ENCODE data around the gene PPM1H.
"Not testable (repeated sequence)": the region's sequence is repeated elsewhere in the genome, so short reads cannot be mapped to it uniquely, and the experiment has no call there.

The PPM1H gene

GRCh38 chr12:62834971-62835547 is 99.9 kb downstream of the PPM1H start:
- DNase-seq (ENCODE audit: low spot score) = peak; percentile 28

- DNase-seq (ENCODE audit: low spot score) = no peak
Measured at GRCh38 chr12:62834406-62834805, 100.5 kb downstream of the PPM1H start.

- no peak for DNase-seq (ENCODE audit: low spot score)
Measured at GRCh38 chr12:62833634-62834033, 101.3 kb downstream of the PPM1H start.

GRCh38 chr12:62832558-62832957 is 102.4 kb downstream of the PPM1H start:
- no peak for DNase-seq (ENCODE audit: low spot score)

- no peak for DNase-seq (ENCODE audit: low spot score)
Measured at GRCh38 chr12:62832027-62832426, 102.9 kb downstream of the PPM1H start.

GRCh38 chr12:62827855-62828254 is 107.1 kb downstream of the PPM1H start:
- no peak for DNase-seq (ENCODE audit: low spot score)

GRCh38 chr12:62827042-62827441 is 107.9 kb downstream of the PPM1H start:
- DNase-seq (ENCODE audit: low spot score) = no peak

- DNase-seq (ENCODE audit: low spot score) = peak; percentile 4
Measured at GRCh38 chr12:62817556-62818271, 117.2 kb downstream of the PPM1H start.

- no peak for DNase-seq (ENCODE audit: low spot score)
Measured at GRCh38 chr12:62814243-62814642, 120.7 kb downstream of the PPM1H start.

GRCh38 chr12:62813031-62813829 is 121.7 kb downstream of the PPM1H start:
- DNase-seq (ENCODE audit: low spot score) = peak; percentile 23

- not testable (repeated sequence) for DNase-seq (ENCODE audit: low spot score)
Measured at GRCh38 chr12:62811481-62811880, 123.5 kb downstream of the PPM1H start.

GRCh38 chr12:62808166-62808879 is 126.6 kb downstream of the PPM1H start:
- DNase-seq (ENCODE audit: low spot score) = no peak

GRCh38 chr12:62806893-62807292 is 128.1 kb downstream of the PPM1H start:
- DNase-seq (ENCODE audit: low spot score) = no peak

GRCh38 chr12:62806244-62806836 is 128.6 kb downstream of the PPM1H start:
- DNase-seq (ENCODE audit: low spot score) = no peak

- DNase-seq (ENCODE audit: low spot score) = no peak
Measured at GRCh38 chr12:62805517-62805916, 129.4 kb downstream of the PPM1H start.

GRCh38 chr12:62803756-62804155 is 131.2 kb downstream of the PPM1H start:
- no peak for DNase-seq (ENCODE audit: low spot score)

- no peak for DNase-seq (ENCODE audit: low spot score)
Measured at GRCh38 chr12:62802984-62803383, 132.0 kb downstream of the PPM1H start.

- no peak for DNase-seq (ENCODE audit: low spot score)
Measured at GRCh38 chr12:62802321-62802720, 132.6 kb downstream of the PPM1H start.

- DNase-seq (ENCODE audit: low spot score) = no peak
Measured at GRCh38 chr12:62801796-62802195, 133.2 kb downstream of the PPM1H start.

- no peak for DNase-seq (ENCODE audit: low spot score)
Measured at GRCh38 chr12:62800707-62801400, 134.1 kb downstream of the PPM1H start.

- no peak for DNase-seq (ENCODE audit: low spot score)
Measured at GRCh38 chr12:62799766-62800406, 135.1 kb downstream of the PPM1H start.

Data from COLO829 (cell line).